ENCODE measurements around the gene YBX2.

The YBX2 gene

GRCh38 chr17:7306911-7307685 is 12.7 kb upstream of the YBX2 start, which contains the start of gene EIF5A:
TSS of gene EIF5A (plus strand) at chr17:7307628. CDS start at chr17:7309636, 2,008 bp downstream.
- TF ChIP-seq ZFX (IDR thresholded peaks at IDR 0.05), result no peak
- TF ChIP-seq CTCF (conservative IDR thresholded peaks at IDR 0.05), result no peak
- peak within 1 kb of the TSS; percentile 99 for H3K27ac ChIP-seq

GRCh38 chr17:7304179-7304578 is 9.7 kb upstream of the YBX2 start:
- TF ChIP-seq CTCF (conservative IDR thresholded peaks at IDR 0.05) (no peak), ZFX (IDR thresholded peaks at IDR 0.05) (no peak)
- no peak overlapping the region for H3K27ac ChIP-seq

GRCh38 chr17:7296189-7296861 is 1.9 kb upstream of the YBX2 start:
- TF ChIP-seq ZFX (IDR thresholded peaks at IDR 0.05) (no peak), CTCF (conservative IDR thresholded peaks at IDR 0.05) (peak; percentile 90)
- peak overlapping the region; percentile 56 for H3K27ac ChIP-seq

- TF ChIP-seq ZFX (IDR thresholded peaks at IDR 0.05) (no peak), CTCF (conservative IDR thresholded peaks at IDR 0.05) (no peak)
- peak overlapping the region; percentile 56 for H3K27ac ChIP-seq
Observed at GRCh38 chr17:7295230-7296180, 1.1 kb upstream of the YBX2 start.

- 0 out of 2 replicates have a peak overlapping the region, but pooled peaks have one; percentile 56 for H3K27ac ChIP-seq
- TF ChIP-seq CTCF (conservative IDR thresholded peaks at IDR 0.05) (no peak), ZFX (IDR thresholded peaks at IDR 0.05) (no peak)
Observed at GRCh38 chr17:7293816-7294613, 424 bp downstream of the YBX2 start.

- TF ChIP-seq CTCF (conservative IDR thresholded peaks at IDR 0.05), result no peak
- TF ChIP-seq ZFX (IDR thresholded peaks at IDR 0.05), result no peak
- peak overlapping the region; percentile 10; the same call in 1 of the 2 replicates for H3K27ac ChIP-seq
Observed at GRCh38 chr17:7293159-7293558, 1.3 kb downstream of the YBX2 start.
